HepG2 (cell line): ENCODE data around the gene CLPSL2. TPM values are rescaled to one million over a fixed set of nuclear protein-coding genes. Genes with fewer than 3 reads are reported as not detected.

Experiments
- AGO2 ChIP-seq: fragments of 200-400 bp; formaldehyde crosslinking; optimal IDR thresholded peaks from 2 replicates; pipeline ENCODE3; 2017; ENCODE audit warnings: mild to moderate bottlenecking, low read depth, low read length, moderate library complexity
- ATF1 ChIP-seq: IDR thresholded peaks from 2 replicates; pipeline ENCODE4 v1.6.1; 2016; ENCODE audit warnings: mild to moderate bottlenecking, control low read depth
- BHLHE40 ChIP-seq: IDR thresholded peaks from 2 replicates; pipeline ENCODE4 v1.6.1; 2011; ENCODE audit warnings: low read length, improper control_type of control experiment
- BRCA1 ChIP-seq: sonication (generic); formaldehyde crosslinking; IDR thresholded peaks from 2 replicates; pipeline ENCODE4 v1.4.0; 2020; ENCODE audit warnings: missing genetic modification reagents
- HDAC6 ChIP-seq: fragments of 200-600 bp; sonication (generic); IDR thresholded peaks from 2 replicates; pipeline ENCODE4 v1.7.0; 2017; ENCODE audit warnings: mild to moderate bottlenecking, antibody characterized with exemption, low read length, low read depth
- HIVEP1 ChIP-seq: sonication (generic); formaldehyde crosslinking; IDR thresholded peaks from 2 replicates; pipeline ENCODE4 v1.4.0; 2020; ENCODE audit warnings: mild to moderate bottlenecking, missing genetic modification reagents
- IKZF1 ChIP-seq: fragments of 450-650 bp; IDR thresholded peaks from 2 replicates; pipeline ENCODE4 v1.7.1; 2016
- KAT7 ChIP-seq: IDR thresholded peaks from 2 replicates; pipeline ENCODE4 v1.6.1; 2018; ENCODE audit warnings: borderline replicate concordance, missing compliant biosample characterization
- KLF16 ChIP-seq, 2 experiments: sonication (generic) in 1 of 2; formaldehyde crosslinking in 1 of 2; IDR thresholded peaks; 2 replicates each; pipeline versions ENCODE4 v1.6.1 to v1.8.0; 2016 to 2023; ENCODE audit warnings: missing genetic modification reagents in 2 of 2, missing compliant biosample characterization in 1 of 2
- MEF2D ChIP-seq: sonication (generic); formaldehyde crosslinking; IDR thresholded peaks from 2 replicates; pipeline ENCODE4 v1.5.1; 2020; ENCODE audit warnings: mild to moderate bottlenecking, missing genetic modification reagents
- MIER3 ChIP-seq: IDR thresholded peaks from 2 replicates; pipeline ENCODE4 v1.6.1; 2016; ENCODE audit warnings: missing compliant biosample characterization, borderline replicate concordance
- MTF2 ChIP-seq: sonication (generic); formaldehyde crosslinking; IDR thresholded peaks from 2 replicates; pipeline ENCODE4 v1.5.0; 2020; ENCODE audit warnings: missing genetic modification reagents, borderline replicate concordance
- ZFP36L1 ChIP-seq: sonication (generic); formaldehyde crosslinking; IDR thresholded peaks from 2 replicates; pipeline ENCODE4 v1.8.0; 2022; ENCODE audit warnings: mild to moderate bottlenecking, missing genetic modification reagents, moderate library complexity
- ZFP41 ChIP-seq: sonication (generic); formaldehyde crosslinking; IDR thresholded peaks from 2 replicates; pipeline ENCODE4 v1.4.0; 2020; ENCODE audit warnings: mild to moderate bottlenecking, missing genetic modification reagents, borderline replicate concordance
- ZKSCAN8 ChIP-seq: IDR thresholded peaks from 2 replicates; pipeline ENCODE4 v1.6.1; 2016; ENCODE audit warnings: borderline replicate concordance, missing genetic modification reagents, missing compliant biosample characterization
- ZNF235 ChIP-seq: sonication (generic); formaldehyde crosslinking; IDR thresholded peaks from 2 replicates; pipeline ENCODE4 v1.8.1; 2023; ENCODE audit warnings: mild to moderate bottlenecking, missing genetic modification reagents, borderline replicate concordance
- ZNF264 ChIP-seq: sonication (generic); formaldehyde crosslinking; IDR thresholded peaks from 2 replicates; pipeline ENCODE4 v1.4.0; 2020; ENCODE audit warnings: missing genetic modification reagents
- ZNF607 ChIP-seq: sonication (generic); formaldehyde crosslinking; IDR thresholded peaks from 2 replicates; pipeline ENCODE4 v1.5.1; 2020; ENCODE audit warnings: missing genetic modification reagents, mild to moderate bottlenecking, borderline replicate concordance
- ZNF644 ChIP-seq: IDR thresholded peaks from 2 replicates; pipeline ENCODE4 v1.6.1; 2016; ENCODE audit warnings: low read depth
- ZNF782 ChIP-seq: sonication (generic); formaldehyde crosslinking; IDR thresholded peaks from 2 replicates; pipeline ENCODE4 v1.4.0; 2020; ENCODE audit warnings: missing genetic modification reagents, mild to moderate bottlenecking, borderline replicate concordance
- polyA plus RNA-seq, 8 experiments: library from polyadenylated mRNA; depleted of rRNA in 3 of 8; stranded (reverse) in 7 of 8; unstranded in 1 of 8; fragments of >200 nt; fragmentation: Illumina TruSeq in 4 of 8; extraction: Trizol in 4 of 8; gene quantifications; 2 replicates each; pipeline versions ENCODE4 v1.2.1 to v1.2.3, GENCODE V29; 2011 to 2016; ENCODE audit warnings: low read depth in 4 of 8, missing spikeins in 1 of 8, mixed read lengths in 1 of 8; ENCODE audit not compliant: insufficient read depth in 1 of 8
- total RNA-seq, 5 experiments: library from RNA; depleted of rRNA; stranded (reverse); fragments of >200 nt; fragmentation: Illumina TruSeq; extraction: Trizol; gene quantifications; 2 replicates each; pipeline ENCODE4 v1.2.3, GENCODE V29; 2016; ENCODE audit warnings: low read depth in 1 of 5
- TF ChIP-seq, protein P1 (sequence below): sonication (generic); formaldehyde crosslinking; IDR thresholded peaks from 2 replicates; pipeline ENCODE4 v1.4.0; 2020; ENCODE audit warnings: mild to moderate bottlenecking, low read depth, missing genetic modification reagents
- TF ChIP-seq, protein P2 (sequence below): sonication (generic); formaldehyde crosslinking; IDR thresholded peaks from 2 replicates; pipeline ENCODE4 v1.4.0; 2020; ENCODE audit warnings: missing genetic modification reagents
- TF ChIP-seq, protein P3 (sequence below): sonication (generic); formaldehyde crosslinking; IDR thresholded peaks from 2 replicates; pipeline ENCODE4 v1.4.0; 2020; ENCODE audit warnings: missing genetic modification reagents
- TF ChIP-seq, protein P4 (sequence below): sonication (generic); formaldehyde crosslinking; IDR thresholded peaks from 2 replicates; pipeline ENCODE4; 2020; ENCODE audit warnings: missing genetic modification reagents, mild to moderate bottlenecking, borderline replicate concordance

The CLPSL2 gene
- total and polyA plus RNA-seq, 2 of the 13 experiments (the other 11 are each of a cell fraction or from before 2014, with no cell fraction given) = not detected

DNA sequence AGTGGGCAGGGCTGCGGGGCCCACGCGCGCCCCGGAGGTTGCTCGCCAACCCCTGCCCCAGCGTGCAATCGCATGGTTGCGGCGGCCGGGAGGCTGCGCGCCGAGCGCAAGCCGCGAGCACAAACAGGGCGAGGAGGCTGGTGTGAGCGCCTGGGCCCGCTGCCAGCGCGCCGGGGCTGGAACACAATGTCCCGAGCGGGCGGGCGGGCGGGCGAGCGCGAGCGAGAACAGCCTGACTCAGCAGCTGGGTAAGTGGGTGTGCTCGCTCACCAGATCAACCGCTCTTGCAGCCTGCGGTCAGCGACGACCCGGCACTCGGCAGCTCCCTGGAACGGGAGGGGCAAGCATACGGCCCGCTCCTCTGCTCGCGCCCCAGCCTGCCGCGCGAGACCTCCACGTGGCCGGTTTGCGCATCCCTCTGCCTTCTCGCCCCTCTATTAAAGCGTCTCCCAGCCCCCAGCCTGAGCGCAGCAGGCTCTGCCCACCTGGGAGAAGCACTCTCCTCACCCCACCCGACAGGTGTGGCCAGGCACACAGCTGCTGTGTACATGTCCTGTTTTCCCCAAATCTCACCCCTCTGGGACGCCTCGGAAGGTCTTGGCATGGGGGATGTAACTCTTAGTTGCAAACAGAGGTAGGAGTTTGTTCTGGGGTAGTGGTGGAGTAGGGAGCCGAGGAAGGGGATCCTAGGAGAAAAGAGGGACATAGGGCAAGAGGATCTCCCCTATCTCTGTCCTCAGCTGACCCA lies 48.3 kb upstream of the CLPSL2 start (continued):
- TF ChIP-seq KLF16 (CRISPR knock-in tag; IDR thresholded peaks at IDR 0.05) (0 out of 4 replicates have a peak, but pooled peaks of 1 of the 2 experiments have one; percentile 11), MIER3 (no peak; the same call in 1 of the 2 replicates), HDAC6 (no peak), ZFP36L1 (CRISPR knock-in tag) (no peak), ZNF607 (no peak), HIVEP1 (no peak), ZNF644 (CRISPR knock-in tag) (no peak), BHLHE40 (peak; percentile 14; the same call in 1 of the 2 replicates), ZNF782 (CRISPR knock-in tag) (0 out of 2 replicates have a peak, but pooled peaks have one; percentile 11), ZKSCAN8 (CRISPR knock-in tag) (0 out of 2 replicates have a peak, but pooled peaks have one; percentile 53), IKZF1 (no peak), ZFP41 (0 out of 2 replicates have a peak, but pooled peaks have one; percentile 51), KAT7 (CRISPR knock-in tag) (peak; percentile 64; the same call in 1 of the 2 replicates), ZNF235 (CRISPR knock-in tag) (no peak), MTF2 (CRISPR knock-in tag) (no peak; the same call in 1 of the 2 replicates), ATF1 (CRISPR knock-in tag) (no peak), BRCA1 (CRISPR knock-in tag) (no peak; the same call in 1 of the 2 replicates), ZNF264 (no peak), AGO2 (peak; percentile 4), MEF2D (CRISPR knock-in tag) (no peak)
- TF ChIP-seq, protein P1, sequence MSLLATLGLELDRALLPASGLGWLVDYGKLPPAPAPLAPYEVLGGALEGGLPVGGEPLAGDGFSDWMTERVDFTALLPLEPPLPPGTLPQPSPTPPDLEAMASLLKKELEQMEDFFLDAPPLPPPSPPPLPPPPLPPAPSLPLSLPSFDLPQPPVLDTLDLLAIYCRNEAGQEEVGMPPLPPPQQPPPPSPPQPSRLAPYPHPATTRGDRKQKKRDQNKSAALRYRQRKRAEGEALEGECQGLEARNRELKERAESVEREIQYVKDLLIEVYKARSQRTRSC (CRISPR knock-in tag) = no peak
- TF ChIP-seq, protein P2, sequence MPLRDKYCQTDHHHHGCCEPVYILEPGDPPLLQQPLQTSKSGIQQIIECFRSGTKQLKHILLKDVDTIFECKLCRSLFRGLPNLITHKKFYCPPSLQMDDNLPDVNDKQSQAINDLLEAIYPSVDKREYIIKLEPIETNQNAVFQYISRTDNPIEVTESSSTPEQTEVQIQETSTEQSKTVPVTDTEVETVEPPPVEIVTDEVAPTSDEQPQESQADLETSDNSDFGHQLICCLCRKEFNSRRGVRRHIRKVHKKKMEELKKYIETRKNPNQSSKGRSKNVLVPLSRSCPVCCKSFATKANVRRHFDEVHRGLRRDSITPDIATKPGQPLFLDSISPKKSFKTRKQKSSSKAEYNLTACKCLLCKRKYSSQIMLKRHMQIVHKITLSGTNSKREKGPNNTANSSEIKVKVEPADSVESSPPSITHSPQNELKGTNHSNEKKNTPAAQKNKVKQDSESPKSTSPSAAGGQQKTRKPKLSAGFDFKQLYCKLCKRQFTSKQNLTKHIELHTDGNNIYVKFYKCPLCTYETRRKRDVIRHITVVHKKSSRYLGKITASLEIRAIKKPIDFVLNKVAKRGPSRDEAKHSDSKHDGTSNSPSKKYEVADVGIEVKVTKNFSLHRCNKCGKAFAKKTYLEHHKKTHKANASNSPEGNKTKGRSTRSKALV = peak; percentile 99
- TF ChIP-seq, protein P3, sequence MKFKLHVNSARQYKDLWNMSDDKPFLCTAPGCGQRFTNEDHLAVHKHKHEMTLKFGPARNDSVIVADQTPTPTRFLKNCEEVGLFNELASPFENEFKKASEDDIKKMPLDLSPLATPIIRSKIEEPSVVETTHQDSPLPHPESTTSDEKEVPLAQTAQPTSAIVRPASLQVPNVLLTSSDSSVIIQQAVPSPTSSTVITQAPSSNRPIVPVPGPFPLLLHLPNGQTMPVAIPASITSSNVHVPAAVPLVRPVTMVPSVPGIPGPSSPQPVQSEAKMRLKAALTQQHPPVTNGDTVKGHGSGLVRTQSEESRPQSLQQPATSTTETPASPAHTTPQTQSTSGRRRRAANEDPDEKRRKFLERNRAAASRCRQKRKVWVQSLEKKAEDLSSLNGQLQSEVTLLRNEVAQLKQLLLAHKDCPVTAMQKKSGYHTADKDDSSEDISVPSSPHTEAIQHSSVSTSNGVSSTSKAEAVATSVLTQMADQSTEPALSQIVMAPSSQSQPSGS (CRISPR knock-in tag) = 0 out of 2 replicates have a peak, but pooled peaks have one; percentile 18
- TF ChIP-seq, protein P4, sequence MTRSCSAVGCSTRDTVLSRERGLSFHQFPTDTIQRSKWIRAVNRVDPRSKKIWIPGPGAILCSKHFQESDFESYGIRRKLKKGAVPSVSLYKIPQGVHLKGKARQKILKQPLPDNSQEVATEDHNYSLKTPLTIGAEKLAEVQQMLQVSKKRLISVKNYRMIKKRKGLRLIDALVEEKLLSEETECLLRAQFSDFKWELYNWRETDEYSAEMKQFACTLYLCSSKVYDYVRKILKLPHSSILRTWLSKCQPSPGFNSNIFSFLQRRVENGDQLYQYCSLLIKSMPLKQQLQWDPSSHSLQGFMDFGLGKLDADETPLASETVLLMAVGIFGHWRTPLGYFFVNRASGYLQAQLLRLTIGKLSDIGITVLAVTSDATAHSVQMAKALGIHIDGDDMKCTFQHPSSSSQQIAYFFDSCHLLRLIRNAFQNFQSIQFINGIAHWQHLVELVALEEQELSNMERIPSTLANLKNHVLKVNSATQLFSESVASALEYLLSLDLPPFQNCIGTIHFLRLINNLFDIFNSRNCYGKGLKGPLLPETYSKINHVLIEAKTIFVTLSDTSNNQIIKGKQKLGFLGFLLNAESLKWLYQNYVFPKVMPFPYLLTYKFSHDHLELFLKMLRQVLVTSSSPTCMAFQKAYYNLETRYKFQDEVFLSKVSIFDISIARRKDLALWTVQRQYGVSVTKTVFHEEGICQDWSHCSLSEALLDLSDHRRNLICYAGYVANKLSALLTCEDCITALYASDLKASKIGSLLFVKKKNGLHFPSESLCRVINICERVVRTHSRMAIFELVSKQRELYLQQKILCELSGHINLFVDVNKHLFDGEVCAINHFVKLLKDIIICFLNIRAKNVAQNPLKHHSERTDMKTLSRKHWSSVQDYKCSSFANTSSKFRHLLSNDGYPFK = no peak
